HG03159 (cell line): ENCODE results near the gene VAMP1.
A peak's percentile ranks its signal among the peaks of the same experiment; 100 is the strongest.

Experiments used
- ATAC-seq: cut with Tn5 transposase; IDR thresholded peaks from one replicate; pipeline ENCODE4 v1.9.1; 2021; ENCODE audit warnings: mild to moderate bottlenecking, moderate library complexity; ENCODE audit not compliant: unreplicated experiment

The VAMP1 gene

DNA sequence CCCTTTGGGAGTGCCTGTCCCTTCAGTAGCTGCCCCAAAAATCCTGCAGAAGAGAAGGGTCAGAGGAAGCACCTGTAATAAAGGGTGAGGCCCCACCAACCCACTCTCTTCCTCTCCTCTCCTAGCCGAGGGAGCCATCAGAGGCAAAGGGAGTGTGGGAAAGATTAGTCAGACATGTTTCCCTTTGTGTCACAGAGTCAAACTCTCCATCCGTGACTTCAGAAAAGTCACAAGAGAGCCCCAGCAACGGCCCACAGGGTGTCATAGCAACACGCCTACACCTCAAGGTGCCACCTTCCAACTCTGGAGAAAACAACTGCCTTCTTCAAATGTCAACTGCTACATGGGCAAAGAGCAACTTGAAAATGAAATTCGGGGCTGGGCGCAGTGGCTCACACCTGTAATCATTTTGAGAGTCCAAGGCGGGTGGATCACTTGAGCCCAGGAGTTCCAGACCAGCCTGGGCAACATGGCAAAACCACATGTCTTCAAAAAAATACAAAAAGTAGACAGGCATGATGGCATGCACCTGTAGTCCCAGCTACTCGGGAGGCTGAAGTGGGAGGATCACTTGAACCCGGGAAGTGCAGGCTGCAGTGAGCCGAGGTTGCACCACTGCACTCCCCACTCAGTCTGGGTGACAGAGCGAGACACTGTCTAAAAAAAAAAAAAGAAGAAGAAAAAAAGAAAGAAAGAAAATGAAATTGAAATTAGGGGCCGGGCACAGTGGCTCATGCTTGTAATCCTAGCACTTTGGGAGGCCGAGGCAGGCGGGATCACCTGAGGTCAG is 43.4 kb downstream of the VAMP1 start:
- ATAC-seq = peak; percentile 55

DNA sequence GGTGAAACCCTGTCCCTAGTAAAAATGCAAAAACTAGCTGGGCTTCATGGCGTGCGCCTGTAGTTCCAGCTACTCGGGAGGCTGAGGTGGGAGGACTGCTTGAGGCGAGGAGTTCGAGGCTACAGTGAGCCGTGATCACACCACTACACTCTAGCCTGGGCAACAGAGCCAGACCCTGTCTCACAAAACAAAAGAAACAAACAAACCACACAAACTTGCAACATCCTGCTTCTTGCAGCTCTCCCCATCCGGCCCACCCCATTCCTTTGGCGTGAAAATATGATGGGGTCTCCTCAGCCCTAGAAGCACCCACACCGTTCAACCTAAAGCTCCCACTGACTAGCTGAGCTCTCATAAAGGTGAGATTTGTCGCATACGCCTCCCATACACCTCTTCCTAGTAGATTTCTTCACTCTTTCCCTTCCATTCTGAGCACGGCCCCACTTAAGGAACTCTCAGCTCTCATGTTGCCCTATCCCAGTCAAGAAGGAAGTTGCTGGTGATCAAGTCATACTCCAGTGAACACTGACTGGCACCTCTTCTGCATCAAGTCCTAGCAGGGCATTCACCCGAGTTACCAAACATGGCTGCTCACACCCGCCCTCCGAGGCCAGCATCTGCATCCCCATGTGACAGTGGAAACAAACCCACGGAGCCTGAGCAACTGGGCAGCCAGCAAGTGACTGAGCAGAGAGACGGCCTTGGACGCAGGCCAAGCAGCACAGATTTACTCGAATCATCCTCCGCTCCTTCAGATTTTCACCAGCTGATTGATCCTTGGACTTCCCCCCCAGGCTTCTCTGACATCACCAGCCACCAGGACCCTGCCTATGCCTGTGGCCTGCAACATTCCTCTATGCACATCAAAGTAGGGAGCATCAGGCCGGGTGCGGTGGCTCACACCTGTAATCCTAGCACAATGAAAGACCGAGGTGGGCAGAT is 44.6 kb downstream of the VAMP1 start:
- no peak for ATAC-seq

DNA sequence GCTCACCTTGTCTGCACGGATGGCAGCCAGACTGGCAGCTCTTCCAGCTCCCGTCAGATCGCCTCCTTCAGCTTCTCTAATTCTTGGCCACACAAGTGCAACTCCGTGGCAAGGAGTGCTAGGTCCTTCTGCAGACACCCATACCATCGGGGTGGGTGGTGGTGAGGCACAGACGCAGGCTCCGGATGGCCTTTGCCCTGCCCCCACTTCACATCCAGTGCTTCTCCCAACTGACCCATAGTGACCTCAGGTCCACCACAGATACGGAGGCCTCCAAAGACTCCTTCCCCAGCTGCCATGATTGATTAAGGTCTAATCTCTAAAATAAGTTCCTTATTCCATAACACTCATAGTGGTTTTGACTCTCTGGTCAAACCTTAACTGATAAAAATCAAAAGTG is 45.6 kb downstream of the VAMP1 start:
- ATAC-seq = no peak

DNA sequence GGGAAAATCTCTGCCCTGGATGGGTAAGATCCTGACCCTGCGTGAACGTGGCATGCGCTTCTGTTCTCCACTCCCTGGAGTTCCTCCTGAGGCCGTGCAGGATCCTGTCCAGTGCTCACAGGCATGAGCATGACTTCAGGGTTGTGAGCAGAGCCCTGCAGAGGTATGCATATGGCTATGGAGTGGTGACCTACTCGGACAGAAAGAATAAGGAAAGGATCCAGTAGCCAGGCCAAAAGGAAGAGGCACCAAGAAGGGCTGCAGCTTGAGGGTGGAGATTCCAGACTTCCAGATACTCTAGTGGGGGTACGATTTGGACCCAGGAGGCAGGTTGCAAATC is 46.5 kb downstream of the VAMP1 start:
- no peak for ATAC-seq

DNA sequence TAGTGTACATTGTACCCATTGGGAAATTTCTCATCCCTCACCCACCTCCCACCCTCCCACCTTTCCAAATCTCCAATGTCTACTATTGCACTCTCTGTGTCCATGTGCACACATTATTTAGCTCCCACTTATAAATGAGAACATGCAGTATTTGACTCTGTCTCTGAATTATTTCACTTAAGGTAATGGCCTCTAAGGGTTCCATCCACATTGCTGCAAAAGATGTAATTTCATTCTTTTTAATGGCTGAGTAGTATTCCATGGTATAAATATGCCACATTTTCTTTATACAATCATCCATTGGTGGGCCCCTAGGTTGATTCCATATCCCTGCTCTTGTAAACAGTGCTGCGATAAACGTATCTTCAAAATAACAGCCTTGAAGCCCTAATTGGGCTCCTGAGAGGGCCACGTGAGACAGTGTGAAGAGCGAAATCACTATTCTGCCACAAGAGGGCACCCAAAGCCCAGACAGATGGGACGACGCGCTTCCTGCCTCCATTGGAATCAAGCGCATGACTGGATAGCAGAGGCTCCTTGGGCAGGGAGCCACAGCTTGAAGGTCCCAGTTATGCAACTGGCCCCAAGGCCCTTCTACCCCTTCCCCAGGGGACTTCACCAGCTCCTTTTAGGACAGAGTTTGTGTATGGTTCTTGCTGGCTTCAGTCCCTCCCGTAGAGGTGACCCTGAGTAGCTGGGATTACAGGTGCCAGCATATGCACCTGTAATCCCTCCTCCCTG is 47.0 kb downstream of the VAMP1 start:
- ATAC-seq = peak; percentile 40

DNA sequence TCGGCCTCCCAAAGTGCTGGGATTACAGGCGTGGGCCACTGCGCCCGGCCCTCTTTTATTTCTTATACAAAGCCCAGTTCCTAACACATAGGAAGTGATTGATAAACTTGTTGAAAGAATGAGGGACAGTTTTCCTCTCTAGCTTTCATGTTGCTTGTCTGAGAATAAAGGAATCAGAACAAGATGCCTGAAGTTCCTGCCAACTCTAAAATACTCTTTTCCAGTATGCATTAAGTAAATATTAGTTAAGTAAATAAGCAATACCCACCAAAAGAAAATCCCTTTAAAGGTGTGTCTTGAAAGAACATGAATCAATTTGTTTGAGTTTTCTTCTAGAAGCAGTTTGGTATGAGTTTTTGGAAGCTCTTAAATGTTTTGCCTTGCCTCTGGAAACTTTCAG is 50.1 kb downstream of the VAMP1 start:
- ATAC-seq = no peak

DNA sequence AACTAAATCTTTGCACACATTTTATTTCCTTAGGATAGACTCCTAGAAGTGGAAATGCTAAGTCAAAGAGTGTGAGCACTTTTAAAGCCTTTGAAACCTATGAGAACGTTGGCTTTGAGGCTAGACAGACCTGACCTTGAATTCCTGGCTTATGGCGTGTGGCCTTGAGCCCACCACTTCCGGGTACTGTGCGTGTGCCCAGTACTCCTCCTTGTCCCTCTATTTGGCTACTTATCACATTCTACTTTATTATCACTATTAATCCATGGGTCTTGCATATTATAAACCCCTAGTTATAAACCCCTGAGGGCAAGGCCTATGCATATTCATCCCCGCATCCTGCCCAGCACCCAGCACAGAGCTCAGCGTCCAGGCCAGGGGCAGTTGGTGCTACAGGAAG is 51.7 kb downstream of the VAMP1 start:
- no peak for ATAC-seq

DNA sequence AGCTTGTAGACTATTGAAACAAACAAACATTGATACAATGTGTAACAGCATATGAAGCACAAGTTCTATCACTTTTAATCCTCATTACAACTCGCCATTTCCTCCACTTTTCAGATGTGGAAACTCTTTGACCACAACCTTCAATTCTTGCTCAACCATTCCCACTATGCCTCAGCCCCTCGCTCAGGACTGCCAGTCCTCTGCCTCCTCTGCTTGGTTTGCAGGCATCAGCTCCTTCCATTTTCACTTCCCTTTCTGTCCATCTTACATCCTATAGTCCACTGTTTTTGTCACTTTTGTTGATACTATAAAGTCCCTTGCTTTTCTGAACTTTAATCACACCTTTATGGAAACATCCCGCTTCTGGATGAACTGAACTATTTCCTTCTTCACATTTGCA is 53.9 kb downstream of the VAMP1 start:
- ATAC-seq = no peak
